GM21447 (cell line): ENCODE data around the gene NBPF11.
"Not testable (repeated sequence)": the region's sequence is repeated elsewhere in the genome, so short reads cannot be mapped to it uniquely, and the experiment has no call there.

Experiments
- ATAC-seq: cut with Tn5 transposase; IDR thresholded peaks from one replicate; pipeline ENCODE4 v1.9.1; 2021; ENCODE audit not compliant: unreplicated experiment

NBPF11 gene

GRCh38 chr1:148151911-148152656 is at the start of gene NBPF11:
TSS of gene NBPF11 (minus strand) at chr1:148152281. CDS start at chr1:148127003, 25,278 bp downstream.
- ATAC-seq, result peak; percentile 75

DNA sequence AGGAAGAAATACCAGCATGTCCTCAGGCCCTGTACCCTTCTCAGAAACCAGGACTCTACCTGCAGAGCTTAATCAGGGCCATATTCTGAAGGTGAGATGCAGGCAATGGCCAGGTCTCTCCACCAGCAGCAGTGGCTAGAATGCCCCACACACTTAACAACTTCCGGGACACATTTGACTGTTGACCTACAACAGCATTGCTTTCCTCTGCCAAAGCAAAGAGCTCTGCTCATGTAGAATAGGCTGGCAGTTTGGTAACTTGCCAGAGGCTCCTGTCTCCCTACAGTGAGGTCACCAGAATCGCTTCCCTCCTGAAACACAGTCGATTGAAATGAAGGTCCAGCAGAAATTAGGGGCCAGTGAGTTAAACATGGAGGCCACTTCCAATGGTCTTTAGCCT is 45.3 kb upstream of the NBPF11 start:
- not testable (repeated sequence) for ATAC-seq

DNA sequence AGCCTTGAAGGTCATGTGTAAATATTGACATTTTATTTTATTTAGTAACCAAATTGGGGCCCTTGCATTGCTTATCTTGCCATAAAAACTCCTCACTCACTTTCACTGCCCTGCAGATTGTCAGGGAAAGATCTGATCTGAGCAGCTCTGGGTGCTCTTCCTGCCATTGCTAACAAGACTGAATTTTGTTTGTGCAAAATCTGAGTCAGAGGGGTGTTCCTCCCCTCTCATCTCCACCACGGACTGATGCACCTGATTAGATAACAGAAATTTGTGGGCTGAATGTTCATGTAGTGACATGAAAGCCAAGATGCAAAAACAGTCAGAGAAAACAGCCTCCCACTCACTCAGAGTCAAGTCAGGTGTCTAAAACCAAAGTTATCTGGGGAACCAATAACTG is 44.9 kb upstream of the NBPF11 start:
- not testable (repeated sequence) for ATAC-seq

DNA sequence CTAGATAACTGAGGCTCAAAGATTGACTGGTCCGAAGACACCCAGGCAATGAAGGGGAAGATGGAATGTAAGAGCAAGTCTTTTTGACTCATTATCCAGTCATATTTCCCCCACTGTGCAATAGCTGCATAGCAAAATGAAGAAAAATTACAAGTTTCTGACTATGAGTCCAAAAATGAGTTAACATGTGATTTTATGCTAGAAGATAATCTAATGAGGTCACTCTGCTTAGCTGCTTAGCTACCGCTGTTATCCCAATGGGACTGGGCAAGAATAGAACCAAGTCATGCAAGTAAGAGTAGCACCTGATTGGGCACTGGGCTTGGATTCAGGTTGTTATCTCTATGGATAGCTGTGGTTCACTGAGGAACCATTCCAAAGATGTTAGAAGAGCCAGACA is 43.0 kb upstream of the NBPF11 start:
- not testable (repeated sequence) for ATAC-seq

- not testable (repeated sequence) for ATAC-seq
Measured at GRCh38 chr1:148188768-148189167, 36.7 kb upstream of the NBPF11 start.

- ATAC-seq, result not testable (repeated sequence)
Measured at GRCh38 chr1:148178682-148179081, 26.6 kb upstream of the NBPF11 start.

DNA sequence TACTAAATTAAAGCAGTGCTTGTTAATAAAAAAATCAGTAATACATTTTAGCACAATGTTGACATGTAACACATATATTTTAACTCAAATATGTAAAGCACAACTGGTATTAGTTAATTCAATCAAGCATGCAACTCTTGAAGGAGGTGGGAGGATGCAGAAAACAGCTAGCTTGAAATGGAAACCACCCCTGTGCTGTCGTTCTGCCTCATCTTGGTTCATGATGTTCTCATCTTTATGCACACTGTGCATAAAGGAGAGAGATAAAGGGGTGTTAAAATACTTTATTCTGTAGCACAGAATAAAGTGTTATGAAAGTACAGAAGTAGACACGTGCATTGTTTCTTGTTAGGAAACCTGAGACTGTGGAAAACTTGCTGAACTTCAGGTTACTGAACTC is 23.3 kb upstream of the NBPF11 start:
- ATAC-seq, result not testable (repeated sequence)

DNA sequence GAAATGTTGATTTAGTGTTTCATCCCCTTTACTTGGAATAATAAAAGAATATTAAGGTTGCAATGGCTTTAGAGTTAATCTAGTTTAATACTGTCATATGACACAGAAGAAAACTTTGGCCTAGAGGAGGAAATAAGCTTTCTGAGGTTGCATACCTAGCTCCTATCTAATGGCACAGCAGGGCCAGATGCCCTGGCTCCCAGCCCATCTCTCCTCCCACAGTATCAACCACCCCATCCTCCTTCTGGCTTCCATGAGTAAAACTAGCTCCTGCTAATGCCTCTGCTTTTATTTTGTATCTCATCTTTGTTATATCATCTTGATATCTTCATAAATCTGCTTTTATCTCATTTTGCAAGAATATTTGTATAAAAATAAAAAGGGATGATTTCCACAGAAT is 19.9 kb upstream of the NBPF11 start:
- not testable (repeated sequence) for ATAC-seq

DNA sequence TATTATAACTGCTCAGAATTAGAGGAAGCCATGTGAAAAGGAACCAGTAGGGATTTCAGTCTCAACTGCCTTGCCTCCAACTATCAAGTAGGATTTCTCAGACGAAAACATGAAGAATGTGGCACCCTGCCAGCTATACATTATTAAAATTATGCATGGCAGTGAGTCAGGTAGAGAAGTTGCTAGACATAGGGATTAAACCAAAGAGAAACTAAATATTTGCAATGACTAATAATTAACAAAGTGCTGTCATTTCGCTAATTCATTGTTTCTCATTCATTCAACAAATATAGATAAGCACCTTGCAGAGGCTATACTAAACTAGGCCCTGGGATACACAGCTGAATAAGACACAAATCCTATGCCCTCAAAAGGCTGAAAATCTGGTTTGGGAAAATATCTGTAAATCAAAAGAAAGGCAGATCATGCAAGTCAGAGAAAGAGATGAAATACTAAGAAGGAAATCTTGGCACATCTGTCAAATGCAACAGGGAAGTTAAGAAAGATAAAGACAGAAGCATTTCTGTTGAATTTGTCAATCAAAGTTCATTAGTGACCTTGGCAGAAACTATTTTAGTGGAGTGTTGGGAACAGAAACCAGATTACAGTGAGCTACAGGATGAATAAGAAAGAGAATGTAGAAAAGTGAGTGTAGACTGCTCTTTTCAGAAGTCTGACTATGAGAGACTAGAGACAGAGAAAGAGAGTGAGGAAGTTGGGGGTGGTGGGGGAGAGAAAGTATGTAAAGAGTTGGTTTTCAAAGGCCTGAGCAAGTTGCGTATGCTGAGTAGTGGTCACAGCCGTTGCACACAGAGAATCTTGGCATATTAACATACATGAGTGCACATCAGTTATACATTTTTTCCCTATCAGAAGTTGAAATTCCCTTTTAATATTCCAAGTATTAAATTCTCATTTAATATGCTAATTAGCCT is 14.7 kb upstream of the NBPF11 start:
- ATAC-seq, result no peak

- no peak for ATAC-seq
Measured at GRCh38 chr1:148162363-148162762, 10.3 kb upstream of the NBPF11 start.

GRCh38 chr1:148161053-148161901 is 9.2 kb upstream of the NBPF11 start:
- no peak for ATAC-seq

DNA sequence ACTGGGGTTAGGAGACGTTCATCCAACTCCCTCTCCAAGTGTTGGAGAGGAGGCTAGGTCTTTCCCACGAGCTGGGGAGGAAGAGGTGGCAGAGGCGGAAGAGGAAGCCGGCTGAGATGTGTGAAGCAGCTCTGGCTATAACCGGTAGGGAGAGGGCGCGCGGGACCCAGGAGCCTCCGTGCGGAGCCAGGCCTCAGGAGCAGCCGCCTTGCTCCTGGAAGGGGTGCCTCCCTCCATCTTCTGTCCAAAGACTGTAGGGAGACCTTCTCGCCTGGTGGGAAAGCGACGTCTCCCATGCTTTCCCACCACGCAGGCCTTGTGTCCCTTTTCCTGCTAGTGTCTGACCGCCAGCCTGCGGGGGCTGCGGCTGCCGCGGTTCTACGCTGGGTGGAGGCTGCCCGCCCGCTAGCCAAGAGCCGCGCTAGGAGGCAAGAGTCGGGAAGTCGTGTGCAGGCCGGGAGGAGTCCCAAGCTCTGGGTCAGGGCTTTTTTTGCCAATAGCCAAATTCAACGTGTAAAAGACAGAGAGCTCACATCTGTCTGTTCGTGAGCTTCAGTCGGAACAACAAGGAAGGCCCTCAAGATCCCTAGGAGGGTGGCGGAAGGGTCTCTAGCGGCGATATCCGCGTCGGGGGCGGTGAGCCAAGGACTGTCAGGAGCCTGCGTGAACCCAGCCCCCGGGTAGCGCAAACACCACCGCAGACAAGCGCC is 8.4 kb upstream of the NBPF11 start:
- ATAC-seq, result no peak

DNA sequence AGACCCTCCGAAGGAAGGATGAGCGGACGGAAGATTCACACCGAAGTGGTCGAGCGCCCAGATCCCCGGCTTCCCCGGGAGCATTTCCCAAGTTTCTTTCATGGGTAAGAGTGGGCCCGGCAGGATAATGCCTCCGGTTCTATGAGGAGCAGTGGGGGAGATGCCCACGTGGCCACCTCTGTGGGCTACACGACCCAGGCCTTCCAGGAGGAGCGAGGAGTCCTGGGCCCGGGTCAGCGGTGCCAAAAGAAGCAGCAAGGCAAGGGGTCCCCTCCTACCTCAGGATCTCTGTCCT is 7.9 kb upstream of the NBPF11 start:
- ATAC-seq, result no peak

DNA sequence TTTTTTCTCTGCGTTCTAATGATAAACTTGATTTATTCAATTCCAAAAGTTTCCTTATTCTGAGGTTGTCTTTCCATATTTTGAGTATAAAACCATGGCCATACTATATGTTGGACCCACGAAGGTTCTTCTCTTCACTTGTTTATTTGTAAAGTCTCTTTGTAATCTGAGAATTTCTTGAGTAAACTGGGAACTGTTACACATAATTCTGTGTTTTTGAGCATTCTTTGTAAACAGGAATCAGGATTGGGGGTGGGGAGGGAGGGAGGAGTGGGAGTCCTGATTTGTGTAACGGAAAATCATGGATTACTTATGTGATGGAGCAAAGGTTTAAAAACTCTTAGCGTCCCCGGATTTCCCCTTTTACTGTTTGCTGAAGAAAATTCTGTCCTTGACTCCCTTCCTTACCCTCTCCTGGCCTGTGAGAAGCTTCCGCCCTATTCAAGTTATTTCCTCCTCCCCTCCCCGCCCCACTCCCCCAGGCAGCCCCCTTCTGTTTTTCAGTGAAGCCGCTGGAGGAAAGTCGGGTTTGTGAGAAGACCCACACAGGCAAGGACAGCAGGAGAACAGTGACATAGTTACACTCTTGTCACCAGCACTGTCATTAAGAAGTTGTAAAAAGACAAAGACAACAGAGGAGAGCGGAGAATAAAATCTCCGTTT is 6.4 kb upstream of the NBPF11 start:
- no peak for ATAC-seq

GRCh38 chr1:148157803-148158202 is 5.7 kb upstream of the NBPF11 start:
- ATAC-seq, result not testable (repeated sequence)

GRCh38 chr1:148155494-148156275 is 3.6 kb upstream of the NBPF11 start:
- not testable (repeated sequence) for ATAC-seq

- not testable (repeated sequence) for ATAC-seq
Measured at GRCh38 chr1:148152795-148153194, 714 bp upstream of the NBPF11 start.

DNA sequence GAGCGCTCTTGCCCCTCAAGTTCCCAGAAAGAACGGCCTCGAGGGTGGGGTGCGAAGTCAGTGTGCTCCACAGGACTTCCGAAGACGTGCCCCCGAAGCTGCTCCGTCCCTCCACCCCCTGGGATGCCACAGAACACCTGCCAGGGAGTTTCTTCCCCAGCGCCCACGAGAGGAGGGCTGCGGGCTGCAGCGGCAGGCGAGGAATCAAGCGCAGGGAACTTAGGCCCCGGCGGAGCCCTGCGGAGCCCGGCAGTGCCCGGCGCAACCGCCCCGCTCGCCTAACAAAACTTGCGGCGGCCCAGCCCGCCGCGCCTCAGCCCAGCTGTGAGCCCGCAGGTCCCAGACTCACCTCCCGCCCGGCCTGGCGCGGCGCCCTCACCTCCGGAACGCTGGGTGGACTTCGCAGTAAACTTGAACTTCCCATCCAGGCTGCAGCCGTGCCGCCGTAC is 686 bp downstream of the NBPF11 start:
- ATAC-seq, result peak; percentile 26

DNA sequence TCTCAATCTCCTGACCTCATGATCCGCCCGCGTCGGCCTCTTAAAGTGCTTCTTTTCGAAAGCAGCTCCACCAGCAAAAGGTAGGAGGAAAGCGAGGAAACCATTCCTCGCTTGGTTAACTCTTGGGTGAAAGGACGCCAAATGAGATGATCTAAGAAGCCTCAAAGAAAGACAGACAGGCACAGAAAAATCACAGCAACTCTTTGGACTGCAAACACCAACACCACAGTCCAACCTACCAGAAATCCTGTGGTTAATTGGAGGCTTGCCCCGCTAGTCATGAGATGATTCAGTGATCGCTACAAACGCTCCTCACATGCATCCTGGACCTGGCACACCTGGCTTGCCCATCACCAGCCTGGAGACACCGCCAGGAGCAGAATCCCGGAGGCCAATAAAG is 1.1 kb downstream of the NBPF11 start:
- not testable (repeated sequence) for ATAC-seq
